GM12801 (cell line): ENCODE data around the gene LEFTY1.

ENCODE experiments used
- CTCF ChIP-seq: IDR thresholded peaks from one replicate; pipeline ENCODE4 v1.5.1; 2011; ENCODE audit warnings: control low read depth; ENCODE audit not compliant: insufficient read length; ENCODE audit errors: extremely low read depth

LEFTY1 gene

GRCh38 chr1:225930566-225930965 lies 41.6 kb upstream of the LEFTY1 start:
- no peak for TF ChIP-seq CTCF

- TF ChIP-seq CTCF: no peak
These were observed 39.5 kb upstream of the LEFTY1 start for GRCh38 chr1:225928186-225929175.

GRCh38 chr1:225926551-225927113 lies 37.7 kb upstream of the LEFTY1 start:
- no peak for TF ChIP-seq CTCF

GRCh38 chr1:225923692-225924555 lies 35.0 kb upstream of the LEFTY1 start, which contains the start of gene PYCR2:
Gene PYCR2 (minus strand): TSS chr1:225924250. CDS start chr1:225924110, 140 bp downstream.
- TF ChIP-seq CTCF: no peak

- no peak for TF ChIP-seq CTCF
These were observed 34.4 kb upstream of the LEFTY1 start for GRCh38 chr1:225923381-225923691.

- TF ChIP-seq CTCF: no peak
These were observed 33.1 kb upstream of the LEFTY1 start for GRCh38 chr1:225921734-225922709.
